SHP77 treated with DMSO at 0.1 percent for 48 hours (cell line): Measurements from ENCODE around the gene C1GALT1C1L.
A peak's percentile ranks its signal among the peaks of the same experiment; 100 is the strongest.
"Not testable (repeated sequence)": the region's sequence is repeated elsewhere in the genome, so short reads cannot be mapped to it uniquely, and the experiment has no call there.

ENCODE experiments used
- DNase-seq: peaks from one replicate; lab custom pipeline; 2025; lab: John Stamatoyannopoulos, UW

The C1GALT1C1L gene

GRCh38 chr2:43653506-43653905 lies 22.7 kb downstream of the C1GALT1C1L start:
- no peak for DNase-seq

GRCh38 chr2:43648994-43649701 lies 27.1 kb downstream of the C1GALT1C1L start:
- DNase-seq = no peak

GRCh38 chr2:43643680-43644079 lies 32.5 kb downstream of the C1GALT1C1L start:
- no peak for DNase-seq

GRCh38 chr2:43642363-43642762 lies 33.9 kb downstream of the C1GALT1C1L start:
- DNase-seq = no peak

DNA sequence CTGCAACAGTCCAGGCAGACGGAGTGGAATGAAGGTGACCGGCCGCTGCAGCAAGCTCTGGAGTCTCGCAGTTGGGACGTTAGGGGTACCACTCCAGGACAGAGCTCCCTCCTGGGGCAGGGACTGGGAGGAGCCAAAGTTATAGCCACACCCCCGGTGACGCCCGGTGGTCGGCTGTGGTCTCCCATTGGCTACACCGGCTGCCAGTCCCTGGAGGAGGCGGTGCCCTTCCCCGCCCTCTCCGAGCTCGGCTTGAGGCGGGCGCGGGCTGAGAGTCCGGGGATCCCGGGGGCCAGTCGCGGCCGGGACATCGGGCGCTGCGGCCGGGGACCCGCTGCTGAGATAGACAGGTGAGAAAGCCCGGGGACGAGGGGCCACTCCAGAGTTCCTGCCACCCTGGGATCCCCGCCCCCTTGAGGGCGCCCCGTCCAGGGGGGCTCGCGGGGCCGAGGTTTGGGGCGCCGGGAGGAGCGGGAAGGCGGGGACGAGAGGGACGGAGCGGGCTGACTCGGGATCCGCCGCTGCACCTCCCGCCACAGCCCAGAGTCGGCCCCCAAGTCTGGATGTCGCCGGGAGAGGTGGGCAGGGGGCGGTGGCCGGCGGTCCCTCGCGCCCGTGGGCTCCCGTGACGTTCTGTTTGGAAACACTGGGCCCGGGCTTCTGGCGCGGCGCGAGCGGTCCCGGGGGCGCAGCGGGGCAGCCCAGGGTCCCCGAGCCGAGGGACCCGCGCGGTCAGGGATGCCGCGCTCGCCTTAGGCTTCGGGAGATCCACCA lies 39.0 kb downstream of the C1GALT1C1L start, which contains the start of gene PLEKHH2:
TSS of gene PLEKHH2 (plus strand) at position 231 of the 774 bp plus-strand sequence. CDS start 7,414 bp downstream, outside the sequence.
- DNase-seq = peak; percentile 49

GRCh38 chr2:43636621-43637020 lies 39.6 kb downstream of the C1GALT1C1L start:
- DNase-seq = no peak

GRCh38 chr2:43636153-43636552 lies 40.1 kb downstream of the C1GALT1C1L start:
- not testable (repeated sequence) for DNase-seq

DNA sequence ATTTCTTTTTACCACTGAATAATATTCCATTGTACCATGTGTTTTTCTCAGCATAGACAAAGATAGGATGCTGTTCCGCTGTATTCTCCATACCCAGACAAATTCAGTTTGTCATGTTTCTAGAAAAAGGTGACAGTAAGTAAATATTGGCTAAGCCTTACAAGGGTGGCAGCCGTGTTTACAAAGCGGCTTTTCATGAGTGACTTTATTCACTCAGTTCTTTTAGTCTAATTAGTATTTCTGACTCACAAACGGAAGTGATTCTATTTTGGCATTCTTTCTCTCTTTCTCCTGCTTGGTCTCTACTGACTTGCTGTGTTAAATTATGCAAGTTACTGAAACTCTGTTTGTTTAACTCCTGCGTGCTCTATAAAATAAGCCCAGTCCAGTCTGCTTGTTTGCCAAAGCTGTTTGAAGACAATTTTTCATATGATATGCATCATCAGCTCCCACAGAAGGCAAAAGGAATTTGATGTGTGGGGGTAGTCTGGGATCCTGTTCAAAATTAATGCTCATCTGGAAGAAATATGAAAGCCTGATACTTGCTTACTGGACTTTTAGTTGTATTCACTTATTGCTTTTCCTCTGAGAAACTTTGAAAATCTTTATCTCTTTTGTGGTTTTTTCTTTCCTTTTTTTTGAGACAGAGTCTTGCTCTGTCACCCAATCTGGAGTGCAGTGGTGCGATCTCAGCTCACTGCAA lies 41.5 kb downstream of the C1GALT1C1L start:
- DNase-seq = peak; percentile 97

DNA sequence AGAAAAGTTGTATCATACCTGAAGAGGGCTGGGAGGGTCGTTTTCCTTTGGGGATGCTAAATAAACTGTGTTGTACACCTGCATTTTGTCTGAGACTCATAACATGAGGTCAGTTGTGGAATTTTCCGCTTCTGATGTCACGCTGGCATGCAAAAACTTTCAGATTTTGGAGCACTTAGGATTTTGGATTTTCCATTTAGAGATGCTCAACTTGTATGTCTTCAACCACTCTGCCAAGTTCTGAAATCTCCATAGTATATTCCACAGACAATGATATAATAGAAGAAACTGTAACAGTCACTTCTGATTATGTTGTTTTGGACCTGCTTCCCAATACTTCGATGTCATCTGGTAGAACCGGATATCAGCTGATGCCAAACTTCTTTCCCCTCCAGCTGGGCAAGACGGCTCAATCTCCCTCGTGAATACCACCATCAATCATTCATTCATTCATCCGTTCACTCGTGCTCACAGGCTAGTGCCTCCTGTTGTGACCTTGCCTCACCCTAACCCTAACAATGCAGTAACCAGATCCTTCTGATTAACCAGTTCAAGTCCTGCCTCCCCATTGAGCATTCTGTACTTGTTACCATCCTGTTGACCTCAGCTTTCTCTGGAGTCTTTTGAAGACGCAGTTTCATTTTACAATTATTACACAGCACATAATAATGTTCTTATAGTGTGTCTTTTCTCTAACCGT lies 44.5 kb downstream of the C1GALT1C1L start:
- DNase-seq = no peak
